OCI-LY1 (cell line): ENCODE results near the gene SPIC.
"Not testable (repeated sequence)": the region's sequence is repeated elsewhere in the genome, so short reads cannot be mapped to it uniquely, and the experiment has no call there.

Experiments used
- H2AFZ ChIP-seq: fragments of 200-600 bp; sonication (generic), shearing (Covaris generic); 2 replicates; pipeline ENCODE4 v1.6.0; 2014; ENCODE audit warnings: antibody characterized with exemption, mild to moderate bottlenecking, low read length
- H3F3A ChIP-seq: fragments of 200-600 bp; sonication (generic), shearing (Covaris generic); 2 replicates; pipeline ENCODE4 v1.6.0; 2014; ENCODE audit warnings: mild to moderate bottlenecking, antibody characterized with exemption, low read length, moderate library complexity; ENCODE audit not compliant: insufficient read depth
- H3K27ac ChIP-seq: fragments of 200-600 bp; sonication (generic); 2 replicates; pipeline ENCODE4 v1.5.1; 2014; ENCODE audit warnings: low read length, mixed run types, mild to moderate bottlenecking, low read depth; ENCODE audit not compliant: poor library complexity, severe bottlenecking
- H3K27me3 ChIP-seq: fragments of 200-600 bp; sonication (generic); 2 replicates; pipeline ENCODE4 v1.6.0; 2014; ENCODE audit warnings: antibody characterized with exemption, mild to moderate bottlenecking, low read length, moderate library complexity; ENCODE audit not compliant: insufficient read depth
- H3K36me3 ChIP-seq: fragments of 200-600 bp; sonication (generic); 2 replicates; pipeline ENCODE4 v1.6.1; 2014; ENCODE audit warnings: mild to moderate bottlenecking, antibody characterized with exemption, low read length, moderate library complexity, mixed read lengths; ENCODE audit not compliant: insufficient read depth
- H3K4me1 ChIP-seq: fragments of 200-600 bp; sonication (generic); 2 replicates; pipeline ENCODE4 v1.5.1; 2014; ENCODE audit warnings: mild to moderate bottlenecking, low read length, moderate library complexity; ENCODE audit not compliant: insufficient read depth, severe bottlenecking
- H3K4me2 ChIP-seq: fragments of 200-600 bp; sonication (generic), shearing (Covaris generic); 2 replicates; pipeline ENCODE4 v1.6.1; 2014; ENCODE audit warnings: low read length
- H3K4me3 ChIP-seq: fragments of 200-600 bp; sonication (generic); 2 replicates; pipeline ENCODE4 v1.5.1; 2014; ENCODE audit warnings: low read length, low read depth, mild to moderate bottlenecking, mixed read lengths; ENCODE audit not compliant: poor library complexity, severe bottlenecking
- H3K79me2 ChIP-seq: fragments of 200-600 bp; shearing (Covaris generic); 2 replicates; pipeline ENCODE4 v1.6.1; 2016; ENCODE audit warnings: mixed run types, low read length, mixed read lengths; ENCODE audit not compliant: insufficient read depth
- H3K9ac ChIP-seq: fragments of 200-600 bp; sonication (generic), shearing (Covaris generic); 2 replicates; pipeline ENCODE4 v1.6.1; 2014; ENCODE audit warnings: mild to moderate bottlenecking, low read length, mixed read lengths
- H3K9me2 ChIP-seq: fragments of 200-600 bp; sonication (generic), shearing (Covaris generic); 2 replicates; pipeline ENCODE4 v1.6.1; 2014; ENCODE audit warnings: low read depth, mild to moderate bottlenecking, low read length, mixed read lengths
- H3K9me3 ChIP-seq: fragments of 200-600 bp; shearing (Covaris generic); 2 replicates; pipeline ENCODE4 v1.6.1; 2014; ENCODE audit warnings: low read length, mixed read lengths
- H4K20me1 ChIP-seq: fragments of 200-600 bp; sonication (generic), shearing (Covaris generic); 2 replicates; pipeline ENCODE4 v1.6.0; 2016; ENCODE audit warnings: mild to moderate bottlenecking, low read length; ENCODE audit not compliant: insufficient read depth
- CTCF ChIP-seq: fragments of 200-600 bp; sonication (generic), shearing (Covaris generic); IDR thresholded peaks from 2 replicates; pipeline ENCODE4 v1.5.1; 2017; ENCODE audit warnings: mild to moderate bottlenecking, antibody characterized with exemption, low read length, moderate library complexity, mixed read lengths
- EZH2 ChIP-seq: fragments of 200-600 bp; sonication (generic), shearing (Covaris generic); IDR thresholded peaks from 2 replicates; pipeline ENCODE4 v1.8.0; 2017; ENCODE audit warnings: borderline replicate concordance, mixed run types, mild to moderate bottlenecking, antibody characterized with exemption, low read length, moderate library complexity, mixed read lengths

The SPIC gene

DNA sequence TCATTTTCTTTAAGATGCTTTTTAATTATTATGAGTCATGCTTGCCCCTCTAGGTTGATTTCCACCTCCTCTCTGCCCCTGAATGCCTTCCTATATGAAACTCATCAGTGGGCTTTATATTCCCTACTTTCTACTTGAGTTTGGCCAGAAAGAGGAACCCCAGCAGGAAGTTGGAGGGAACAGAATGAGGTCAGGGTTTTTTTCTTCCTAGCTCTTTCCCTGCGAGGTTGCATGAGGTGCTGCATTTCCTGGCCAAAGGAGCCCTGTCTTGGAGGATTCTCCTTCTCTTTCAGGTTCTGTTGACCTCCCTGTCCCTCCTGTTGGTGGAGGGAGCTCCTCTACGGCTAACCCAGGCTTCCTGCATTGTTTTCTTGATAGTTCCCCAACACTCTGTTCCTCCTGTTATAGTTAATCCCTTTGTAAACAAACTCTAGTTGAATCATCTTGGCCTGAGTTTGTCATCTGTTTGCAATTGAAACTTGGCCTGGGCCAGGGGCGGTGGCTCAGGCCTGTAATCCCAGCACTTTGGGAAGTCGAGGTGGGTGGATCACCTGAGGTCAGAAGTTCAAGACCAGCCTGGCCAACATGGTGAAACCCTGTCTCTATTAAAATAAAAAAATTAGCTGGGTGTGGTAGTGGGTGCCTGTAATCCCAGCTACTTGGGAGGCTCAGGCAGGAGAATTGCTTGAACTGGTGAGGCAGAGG lies 15.3 kb upstream of the SPIC start:
- Histone ChIP-seq H3K9me2 (no peaks in the 10 kb centered on the region), H3K27ac (no peak overlapping the region), H3F3A (no peaks in the 10 kb centered on the region), H3K4me3 (no peak overlapping the region), H3K9ac (no peak overlapping the region), H3K36me3 (no peaks in the 10 kb centered on the region), H3K4me1 (no peaks in the 10 kb centered on the region), H3K4me2 (no peak overlapping the region), H2AFZ (no peak overlapping the region), H4K20me1 (no peaks in the 10 kb centered on the region), H3K27me3 (no peaks in the 10 kb centered on the region), H3K9me3 (peaks cover 3% of the 10 kb centered on the region; the same call in 1 of the 2 replicates), H3K79me2 (no peaks in the 10 kb centered on the region)
- TF ChIP-seq EZH2 (no peak), CTCF (no peak)

- Histone ChIP-seq H3K27ac (no peak overlapping the region), H3F3A (no peaks in the 10 kb centered on the region), H2AFZ (no peak overlapping the region), H3K4me3 (no peak overlapping the region), H3K4me2 (no peak overlapping the region), H3K27me3 (no peaks in the 10 kb centered on the region), H3K4me1 (no peaks in the 10 kb centered on the region), H3K36me3 (no peaks in the 10 kb centered on the region), H3K9me2 (no peaks in the 10 kb centered on the region), H3K79me2 (no peaks in the 10 kb centered on the region), H3K9me3 (no peaks in the 10 kb centered on the region), H4K20me1 (no peaks in the 10 kb centered on the region), H3K9ac (no peak overlapping the region)
- no peak for TF ChIP-seq CTCF
- TF ChIP-seq EZH2 = no peak
Measured at GRCh38 chr12:101468948-101469347, 6.2 kb upstream of the SPIC start.

DNA sequence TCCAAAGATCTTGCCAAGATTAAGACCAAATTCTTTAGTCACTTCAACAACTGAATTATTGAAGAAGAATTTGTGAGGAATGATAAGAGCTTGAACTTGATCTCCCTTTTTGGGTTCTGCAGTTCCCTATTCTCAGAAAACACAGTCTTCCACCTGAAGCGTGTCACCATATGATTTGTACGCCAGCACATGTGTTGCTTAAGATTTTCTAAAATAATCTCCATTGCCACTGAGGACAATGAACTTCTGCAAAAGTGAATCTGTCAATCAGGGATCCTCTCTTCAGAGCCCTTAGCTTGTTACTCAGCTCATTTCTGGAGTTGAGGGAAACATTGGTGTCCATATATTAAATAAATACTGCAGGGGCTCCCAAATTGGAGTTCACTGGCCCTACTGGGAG lies 4.2 kb upstream of the SPIC start:
- H3F3A ChIP-seq = no peaks in the 10 kb centered on the region
- H3K36me3 ChIP-seq = no peaks in the 10 kb centered on the region
- no peaks in the 10 kb centered on the region for H3K79me2 ChIP-seq
- no peaks in the 10 kb centered on the region for H3K9me3 ChIP-seq
- H3K27ac ChIP-seq = no peak overlapping the region
- no peak overlapping the region for H3K4me2 ChIP-seq
- no peak overlapping the region for H3K9ac ChIP-seq
- no peaks in the 10 kb centered on the region for H4K20me1 ChIP-seq
- no peak overlapping the region for H3K4me3 ChIP-seq
- H2AFZ ChIP-seq = no peak overlapping the region
- H3K27me3 ChIP-seq = no peaks in the 10 kb centered on the region
- TF ChIP-seq EZH2 = no peak
- no peak for TF ChIP-seq CTCF
- no peaks in the 10 kb centered on the region for H3K9me2 ChIP-seq
- no peaks in the 10 kb centered on the region for H3K4me1 ChIP-seq

DNA sequence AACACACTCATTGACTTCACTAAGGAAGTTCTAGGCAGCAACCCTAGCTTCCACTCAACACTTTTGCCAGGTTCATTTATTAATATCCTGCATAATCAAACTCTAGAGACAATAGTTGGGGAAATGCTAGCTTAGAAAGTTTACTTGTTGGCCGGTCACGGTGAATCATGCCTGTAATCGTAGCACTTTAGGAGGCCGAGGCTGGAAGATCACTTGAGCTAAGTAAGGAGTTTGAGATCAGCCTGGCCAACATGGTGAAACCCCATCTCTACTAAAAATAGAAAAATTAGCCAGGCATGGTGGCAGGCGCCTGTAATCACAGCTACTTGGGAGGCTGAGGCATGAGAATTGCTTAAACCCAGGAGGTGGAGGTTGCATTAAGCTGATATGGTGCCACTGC lies 3.3 kb upstream of the SPIC start:
- H3K9ac ChIP-seq, H3K27me3 ChIP-seq, H3K9me3 ChIP-seq, H3K79me2 ChIP-seq, H3K4me2 ChIP-seq, H3K27ac ChIP-seq, H2AFZ ChIP-seq, H3K36me3 ChIP-seq, H3K9me2 ChIP-seq, H4K20me1 ChIP-seq, H3F3A ChIP-seq, H3K4me1 ChIP-seq, H3K4me3 ChIP-seq: not testable (repeated sequence)
